NCI-H774 (cell line): ENCODE measurements around the gene KCNAB1.

Experiments used
- DNase-seq: peaks from one replicate; lab custom pipeline; 2025; lab: John Stamatoyannopoulos, UW

The KCNAB1 gene

GRCh38 chr3:156371701-156372100 is 251.3 kb downstream of the KCNAB1 start:
- no peak for DNase-seq

DNA sequence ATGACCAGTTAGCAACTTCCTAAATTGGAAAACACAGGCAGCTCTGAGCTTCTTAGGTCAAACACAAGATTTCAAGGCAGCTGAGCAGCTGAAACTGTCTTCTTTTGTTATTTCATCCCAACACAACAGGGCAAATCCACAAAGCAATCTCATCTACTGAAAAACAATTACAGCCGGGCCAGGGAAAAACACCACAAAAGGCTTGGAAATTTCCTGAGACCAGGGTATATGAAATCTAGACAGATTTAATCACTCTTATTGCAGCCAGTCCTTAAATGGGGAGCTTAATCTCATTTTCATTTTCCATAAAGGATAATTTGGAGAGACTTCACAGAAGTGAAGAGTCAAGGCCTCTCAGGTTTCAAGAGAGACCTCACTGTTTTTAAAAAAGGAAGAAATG is 252.7 kb downstream of the KCNAB1 start:
- no peak for DNase-seq

GRCh38 chr3:156373654-156374053 is 253.3 kb downstream of the KCNAB1 start:
- no peak for DNase-seq

GRCh38 chr3:156376199-156376598 is 255.8 kb downstream of the KCNAB1 start:
- no peak for DNase-seq

GRCh38 chr3:156377266-156377665 is 256.9 kb downstream of the KCNAB1 start:
- no peak for DNase-seq

GRCh38 chr3:156377718-156378117 is 257.3 kb downstream of the KCNAB1 start:
- DNase-seq: no peak

GRCh38 chr3:156378871-156379270 is 258.5 kb downstream of the KCNAB1 start:
- DNase-seq: no peak

- no peak for DNase-seq
These were observed 258.9 kb downstream of the KCNAB1 start for GRCh38 chr3:156379327-156379726.

GRCh38 chr3:156381253-156381652 is 260.9 kb downstream of the KCNAB1 start:
- no peak for DNase-seq

GRCh38 chr3:156382458-156383346 is 262.3 kb downstream of the KCNAB1 start:
- DNase-seq: peak; percentile 31

DNA sequence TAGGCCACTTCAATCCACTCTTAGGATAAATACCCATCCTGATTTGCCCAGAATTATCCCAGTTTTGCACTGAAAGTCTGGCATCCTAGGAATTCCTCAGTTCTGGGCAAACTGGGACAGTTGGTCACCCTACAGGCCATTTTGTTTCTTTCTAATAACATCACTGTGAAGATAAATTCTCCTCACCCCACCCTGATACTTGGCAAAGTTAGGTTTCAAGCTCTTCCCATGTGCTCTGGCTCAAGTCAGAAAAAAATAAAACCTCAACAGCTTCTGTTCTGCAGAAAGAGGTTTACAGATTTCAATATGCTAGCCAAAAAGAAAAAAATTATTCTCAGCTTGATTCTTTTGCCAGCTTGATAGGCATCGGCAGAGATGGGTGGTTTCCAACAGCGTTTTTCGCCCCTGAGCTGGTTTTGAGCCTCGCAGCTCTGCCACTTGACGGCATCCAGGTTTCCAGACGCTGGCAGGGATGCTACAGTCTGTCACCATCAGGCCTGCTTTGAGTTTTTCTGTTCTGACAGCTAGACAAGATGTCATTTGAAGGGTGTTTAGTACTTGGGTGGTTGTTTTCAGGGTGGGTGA is 263.2 kb downstream of the KCNAB1 start:
- no peak for DNase-seq

DNA sequence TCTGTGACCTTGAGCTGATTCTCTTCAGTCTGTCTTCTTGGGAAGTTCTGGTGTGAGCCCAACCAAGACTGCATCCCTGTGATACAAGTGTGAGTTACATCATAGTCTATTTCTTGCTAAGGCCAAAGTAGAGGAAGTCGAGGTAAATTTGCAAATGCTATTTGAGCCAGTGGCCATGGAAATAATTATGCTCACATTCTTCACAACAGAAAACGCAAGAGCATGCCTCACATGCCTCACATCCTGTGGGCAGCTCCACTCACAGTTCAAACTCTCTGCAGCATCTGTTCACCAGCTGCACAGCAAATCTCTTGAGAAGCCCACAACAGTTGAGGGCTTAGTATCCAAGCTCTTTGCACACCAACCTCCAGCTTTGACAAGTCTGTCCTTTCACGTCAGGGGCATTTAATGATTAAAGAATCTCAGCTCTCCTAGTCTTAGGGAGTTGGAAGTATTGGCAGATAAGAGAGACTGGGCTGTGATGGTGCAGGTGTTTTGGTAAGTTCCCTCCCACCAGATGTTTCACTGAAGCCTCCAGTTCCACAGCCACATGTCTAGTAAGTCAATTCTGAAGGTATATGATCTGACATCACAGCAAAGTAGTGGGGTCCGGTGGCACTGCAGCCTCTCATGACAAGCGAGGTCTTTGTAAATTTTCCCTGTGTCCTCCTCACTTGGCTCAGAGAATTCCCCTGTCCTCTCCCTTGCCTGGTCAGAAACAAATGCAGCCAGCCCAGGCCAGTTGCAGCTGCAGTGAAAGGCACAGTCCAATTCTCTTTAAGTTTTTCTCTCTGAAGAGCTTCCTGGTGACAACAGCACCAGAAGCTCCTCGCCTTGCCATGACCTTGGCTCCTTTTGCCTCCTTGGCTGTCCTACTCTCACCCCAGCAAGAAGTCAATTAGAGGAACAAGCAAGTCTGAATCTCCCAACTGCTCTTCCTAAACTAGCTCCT is 268.4 kb downstream of the KCNAB1 start:
- no peak for DNase-seq

DNA sequence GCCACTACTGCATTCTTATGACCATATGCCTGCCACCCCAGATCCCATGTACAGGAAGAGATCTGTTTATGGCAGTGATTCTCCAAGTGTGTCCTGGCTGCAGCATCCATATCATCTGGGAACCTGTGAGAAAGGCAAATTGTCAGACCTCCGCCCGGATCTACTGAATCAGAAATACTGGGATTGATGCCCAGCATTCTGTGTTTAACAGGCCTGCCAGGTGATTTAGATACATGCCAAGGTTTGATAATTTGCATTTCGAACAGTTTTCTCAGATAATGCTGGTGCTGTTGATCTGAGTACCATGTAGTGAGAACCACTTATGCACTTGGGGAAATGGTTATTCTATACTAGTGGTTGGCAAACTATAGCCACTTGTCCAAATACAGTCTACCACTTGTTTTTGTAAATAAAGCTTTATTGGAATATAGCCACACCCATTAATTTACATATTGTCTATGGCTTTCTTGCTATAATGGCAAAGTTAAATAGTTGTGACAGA is 269.1 kb downstream of the KCNAB1 start:
- DNase-seq: peak; percentile 11

GRCh38 chr3:156390846-156391245 is 270.5 kb downstream of the KCNAB1 start:
- DNase-seq: no peak

GRCh38 chr3:156395961-156396710 is 275.8 kb downstream of the KCNAB1 start:
- no peak for DNase-seq

DNA sequence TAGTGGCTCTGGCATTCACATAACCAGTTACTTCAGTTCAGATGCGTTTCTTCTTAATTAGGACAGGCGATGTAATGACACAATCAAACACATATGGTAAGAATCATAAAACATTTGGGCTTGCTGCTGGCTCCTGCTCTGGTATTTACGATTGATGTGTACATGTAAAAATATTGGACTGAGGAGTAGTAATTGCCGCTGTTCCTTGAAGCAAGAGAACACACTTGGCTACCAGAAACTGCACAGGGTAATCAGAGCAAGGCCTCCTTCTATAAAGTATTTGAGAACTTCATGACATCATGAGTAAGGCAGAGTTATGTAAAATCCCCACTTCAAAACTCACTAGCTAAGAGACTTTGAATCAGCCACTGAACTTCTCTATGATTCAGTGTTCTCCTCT is 276.5 kb downstream of the KCNAB1 start:
- no peak for DNase-seq

GRCh38 chr3:156397534-156397933 is 277.2 kb downstream of the KCNAB1 start:
- DNase-seq: no peak

DNA sequence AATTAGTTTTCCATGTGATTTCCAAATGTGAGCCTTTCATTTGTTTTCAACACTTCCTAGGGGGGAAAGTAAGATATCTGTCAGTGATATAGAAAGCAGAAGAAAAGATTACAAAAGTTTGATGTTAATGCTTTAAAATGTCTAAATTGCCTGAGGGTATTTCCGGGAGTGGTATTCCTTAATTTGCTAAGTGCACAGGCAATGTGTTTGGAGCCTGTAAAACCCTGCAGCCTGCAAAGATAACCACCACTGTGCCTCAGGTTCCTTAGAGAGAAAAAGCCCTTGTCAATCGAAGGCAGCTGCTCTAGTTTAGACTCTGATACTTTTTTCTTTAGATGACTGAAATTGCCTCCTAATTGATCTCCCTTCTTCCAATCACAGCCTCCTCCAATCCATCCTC is 279.7 kb downstream of the KCNAB1 start:
- DNase-seq: no peak

DNA sequence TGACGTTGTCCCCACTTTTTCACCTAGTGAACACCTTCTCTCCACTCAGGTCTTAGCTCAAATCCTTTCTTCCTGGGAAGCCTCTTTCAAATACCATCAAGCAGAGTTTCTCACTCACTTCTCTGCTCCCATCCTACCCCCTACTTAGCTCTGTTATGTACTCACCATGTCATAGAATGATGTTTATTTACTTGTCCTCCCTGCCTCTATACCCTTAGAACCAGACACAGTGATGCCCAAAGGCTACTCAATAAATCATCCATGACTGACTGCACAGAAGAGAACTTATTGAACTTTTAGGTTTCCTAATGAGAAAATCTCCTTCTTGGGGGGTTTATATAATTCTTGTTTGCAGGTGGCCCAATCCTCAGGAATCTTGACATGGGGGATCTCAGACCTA is 280.4 kb downstream of the KCNAB1 start:
- no peak for DNase-seq

GRCh38 chr3:156404217-156404616 is 283.8 kb downstream of the KCNAB1 start:
- DNase-seq: no peak

DNA sequence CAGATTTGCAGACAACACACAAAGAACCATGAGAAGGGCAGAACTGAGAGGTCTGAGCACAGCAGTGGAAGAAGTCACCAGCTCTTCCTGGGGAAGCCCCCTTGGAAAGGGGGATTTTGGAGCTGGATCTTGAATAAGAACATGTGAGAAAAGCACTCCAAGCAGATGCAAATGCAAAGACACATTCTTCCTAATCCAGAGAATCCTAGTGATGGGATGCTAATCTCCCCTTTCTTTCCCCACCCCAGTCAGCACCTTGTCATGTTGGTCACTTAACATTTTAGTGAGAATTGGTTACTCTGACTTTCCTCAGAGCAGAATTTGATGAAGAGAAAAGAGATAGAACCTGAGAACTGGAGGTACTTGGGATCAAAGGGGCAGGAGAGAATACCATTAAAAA is 286.0 kb downstream of the KCNAB1 start:
- no peak for DNase-seq
